GM10266 (cell line): Measurements from ENCODE around the gene PDZD2.

Experiments used
- DNase-seq: peaks from one replicate; pipeline ENCODE4 v3.0.0; 2012; ENCODE audit errors: extremely low spot score
- TF ChIP-seq, protein P1 (sequence below): IDR thresholded peaks from 2 replicates; pipeline ENCODE4 v1.5.1; 2012; ENCODE audit warnings: mild to moderate bottlenecking, low read depth; ENCODE audit not compliant: control insufficient read depth, insufficient read depth; ENCODE audit errors: missing control alignments

The PDZD2 gene

DNA sequence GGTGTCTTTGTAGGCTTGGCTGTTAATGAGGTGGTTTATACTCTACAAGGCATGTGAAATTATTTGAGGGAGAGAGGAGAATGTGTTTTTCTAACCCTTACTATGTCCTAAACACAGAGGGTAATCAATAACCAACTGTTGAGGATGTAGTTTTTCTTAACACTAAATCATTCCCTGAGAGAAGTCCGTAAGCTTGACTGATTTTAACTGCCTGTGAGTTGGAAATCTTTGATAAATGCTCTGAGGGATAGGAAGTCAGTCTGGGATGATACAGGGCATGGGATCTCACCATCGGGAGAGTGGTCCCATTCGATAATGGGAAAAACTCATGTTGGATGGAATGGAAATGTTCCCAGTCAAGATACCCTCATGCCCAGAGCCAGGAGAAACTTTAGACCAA, 249.6 kb downstream of the PDZD2 start:
- no peak for DNase-seq
- TF ChIP-seq, protein P1, sequence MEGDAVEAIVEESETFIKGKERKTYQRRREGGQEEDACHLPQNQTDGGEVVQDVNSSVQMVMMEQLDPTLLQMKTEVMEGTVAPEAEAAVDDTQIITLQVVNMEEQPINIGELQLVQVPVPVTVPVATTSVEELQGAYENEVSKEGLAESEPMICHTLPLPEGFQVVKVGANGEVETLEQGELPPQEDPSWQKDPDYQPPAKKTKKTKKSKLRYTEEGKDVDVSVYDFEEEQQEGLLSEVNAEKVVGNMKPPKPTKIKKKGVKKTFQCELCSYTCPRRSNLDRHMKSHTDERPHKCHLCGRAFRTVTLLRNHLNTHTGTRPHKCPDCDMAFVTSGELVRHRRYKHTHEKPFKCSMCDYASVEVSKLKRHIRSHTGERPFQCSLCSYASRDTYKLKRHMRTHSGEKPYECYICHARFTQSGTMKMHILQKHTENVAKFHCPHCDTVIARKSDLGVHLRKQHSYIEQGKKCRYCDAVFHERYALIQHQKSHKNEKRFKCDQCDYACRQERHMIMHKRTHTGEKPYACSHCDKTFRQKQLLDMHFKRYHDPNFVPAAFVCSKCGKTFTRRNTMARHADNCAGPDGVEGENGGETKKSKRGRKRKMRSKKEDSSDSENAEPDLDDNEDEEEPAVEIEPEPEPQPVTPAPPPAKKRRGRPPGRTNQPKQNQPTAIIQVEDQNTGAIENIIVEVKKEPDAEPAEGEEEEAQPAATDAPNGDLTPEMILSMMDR = no peak

DNA sequence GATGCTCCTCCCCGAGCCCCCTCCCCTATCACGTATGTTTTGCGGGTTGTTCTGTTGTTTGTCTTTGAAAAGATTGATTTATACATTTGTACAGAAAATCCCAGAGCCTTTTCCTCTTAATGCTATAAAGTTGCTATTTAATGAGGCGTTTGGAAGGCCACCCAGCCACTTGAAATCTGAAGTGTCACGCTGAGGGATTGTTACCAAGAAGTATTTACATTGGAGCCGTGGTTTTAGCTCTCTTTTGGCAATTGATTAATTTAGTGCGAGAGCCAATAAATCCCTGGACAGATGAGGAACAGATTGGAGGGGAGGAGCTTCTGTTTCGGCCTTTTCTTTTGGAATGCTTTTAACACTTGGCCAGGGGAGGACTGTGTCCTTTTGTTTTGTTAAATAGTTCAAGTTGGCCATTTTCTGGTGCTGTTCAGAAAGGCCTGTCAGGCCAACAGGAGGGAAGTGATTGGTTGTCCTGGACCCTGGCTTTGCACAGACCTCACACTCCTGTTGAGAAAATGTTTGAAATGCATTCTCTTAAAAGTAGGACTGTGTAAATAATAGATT, 250.2 kb downstream of the PDZD2 start:
- no peak for DNase-seq
- TF ChIP-seq, protein P1 = no peak

DNA sequence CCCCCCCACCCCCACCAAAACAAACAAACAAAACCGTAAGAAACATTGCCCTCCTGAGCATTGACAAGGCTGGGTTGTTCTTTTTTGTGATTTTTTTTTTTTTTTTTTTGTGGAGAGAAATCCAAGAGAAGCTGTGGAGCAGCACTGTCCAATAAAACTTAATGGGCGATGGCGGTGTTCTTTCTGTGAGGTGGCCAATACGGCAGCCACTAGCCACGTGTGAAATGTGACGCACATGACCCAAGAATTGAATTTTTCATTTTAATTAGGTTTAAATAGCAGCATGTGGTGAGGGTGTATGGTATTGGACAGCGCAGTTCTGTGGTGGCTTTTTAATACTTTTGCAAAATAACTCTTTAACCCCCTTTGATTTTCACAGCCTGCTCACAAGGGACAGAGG, 251.1 kb downstream of the PDZD2 start:
- no peak for DNase-seq
- TF ChIP-seq, protein P1 = no peak

DNA sequence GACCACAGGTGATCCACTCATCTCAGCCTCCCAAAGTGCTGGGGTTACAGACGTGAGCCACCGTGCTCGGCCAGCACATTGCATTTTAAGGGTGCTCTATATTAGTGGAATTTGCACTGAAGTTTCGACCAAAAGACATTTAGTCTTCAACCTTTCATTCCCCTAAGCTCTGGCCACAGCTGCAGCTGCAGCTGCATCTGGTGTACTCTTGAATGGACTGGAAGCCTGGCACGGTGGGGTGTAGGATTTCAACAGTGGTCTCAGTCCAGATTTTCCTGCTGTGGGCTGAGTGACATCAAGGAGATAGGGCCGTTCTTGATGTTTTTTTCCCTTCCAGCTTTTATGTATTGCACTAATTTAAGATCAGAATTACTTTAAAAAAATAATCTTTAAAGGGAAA, 255.2 kb downstream of the PDZD2 start:
- TF ChIP-seq, protein P1 = no peak
- DNase-seq = no peak

DNA sequence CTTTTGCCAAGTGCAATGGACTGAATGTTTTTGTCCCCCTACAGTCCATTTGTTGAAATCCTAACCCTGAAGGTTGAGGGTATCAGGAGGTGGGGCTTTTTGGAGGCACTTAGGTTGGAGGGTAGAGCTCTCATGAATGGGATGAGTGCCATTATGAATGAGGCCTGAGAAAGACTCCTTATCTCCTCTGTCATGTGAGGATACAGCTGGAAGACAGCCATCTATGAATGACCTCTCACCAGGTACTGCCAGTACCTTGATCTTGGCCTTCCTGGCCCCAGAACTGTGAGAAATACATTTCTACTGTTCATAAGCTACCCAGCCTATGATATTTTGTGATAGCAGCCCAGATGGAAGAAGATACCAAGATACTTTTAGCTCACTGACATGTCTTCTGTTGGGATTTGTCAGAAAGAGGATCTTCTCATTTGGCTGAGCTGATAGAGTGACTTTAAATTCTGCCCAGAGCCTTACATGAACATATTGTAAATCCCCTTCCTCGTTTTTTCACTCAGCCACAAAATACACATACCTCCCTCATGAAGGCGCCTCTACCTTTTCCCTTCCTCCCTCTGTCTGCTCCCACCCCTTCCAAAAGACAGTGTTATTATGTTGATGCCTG, 256.4 kb downstream of the PDZD2 start:
- TF ChIP-seq, protein P1 = no peak
- no peak for DNase-seq

DNA sequence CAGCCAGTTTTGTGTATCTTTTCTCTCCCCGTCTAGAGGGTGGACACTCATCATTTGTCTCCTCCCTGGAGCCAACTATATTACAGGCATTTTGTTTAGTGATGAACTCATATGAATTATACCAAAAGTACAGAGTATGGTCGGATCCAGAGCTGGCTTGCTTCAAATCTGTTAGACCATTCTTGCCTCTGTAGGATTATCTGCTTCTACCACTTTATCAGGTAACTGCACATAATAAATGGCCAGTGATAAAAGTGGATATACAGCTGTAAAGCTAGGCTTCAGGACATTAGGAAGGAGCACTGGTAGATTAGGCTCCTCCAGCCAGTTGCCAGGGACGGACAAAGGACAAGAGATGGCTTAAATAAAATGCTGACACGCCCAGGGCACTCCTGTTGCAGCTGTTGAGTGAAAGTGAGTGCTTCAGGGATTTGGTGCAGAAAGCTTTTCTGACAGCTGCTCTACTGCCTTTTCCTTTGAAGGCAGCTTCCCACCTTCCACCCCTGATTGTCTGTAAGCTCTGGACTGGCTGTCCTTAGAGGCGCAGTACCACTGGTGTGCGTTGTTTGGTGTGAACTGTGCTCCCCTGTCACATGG, 259.2 kb downstream of the PDZD2 start:
- TF ChIP-seq, protein P1 = no peak
- DNase-seq = no peak

DNA sequence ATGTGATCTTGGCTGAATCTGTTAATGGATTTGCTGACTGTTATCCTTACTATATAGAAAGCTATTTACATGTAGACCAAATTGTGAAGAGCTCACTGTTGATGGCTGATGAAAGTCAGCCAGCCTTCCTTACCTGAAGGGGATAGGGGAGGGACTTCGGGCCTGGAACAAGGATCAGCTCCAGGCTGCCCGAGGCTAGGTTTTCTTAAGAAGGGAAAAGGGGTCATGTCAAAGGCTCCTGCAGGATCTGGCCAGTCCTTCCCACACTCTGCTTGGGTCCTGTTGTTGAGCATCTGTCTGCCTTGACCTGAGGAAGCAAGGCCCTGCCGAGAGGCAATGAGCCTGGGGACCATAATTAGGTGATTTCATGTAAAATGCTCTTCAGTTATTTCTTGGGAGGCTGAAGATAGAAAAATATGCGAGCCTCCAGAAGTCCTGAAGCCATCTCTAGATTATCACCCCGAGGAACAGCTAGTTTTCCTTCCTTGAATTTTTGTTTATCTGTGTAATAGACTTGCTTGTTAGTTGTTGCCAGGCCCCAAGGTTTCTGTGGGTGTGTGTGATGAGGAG, 261.4 kb downstream of the PDZD2 start:
- DNase-seq = no peak
- TF ChIP-seq, protein P1 = no peak
